ENCODE results near the gene ZNF442. TPM values are rescaled to one million over a fixed set of nuclear protein-coding genes. Genes with fewer than 3 reads are reported as not detected.

The ZNF442 gene
- total RNA-seq, 2 experiments from 2014 or later, result 0.52 to 0.67 TPM

DNA sequence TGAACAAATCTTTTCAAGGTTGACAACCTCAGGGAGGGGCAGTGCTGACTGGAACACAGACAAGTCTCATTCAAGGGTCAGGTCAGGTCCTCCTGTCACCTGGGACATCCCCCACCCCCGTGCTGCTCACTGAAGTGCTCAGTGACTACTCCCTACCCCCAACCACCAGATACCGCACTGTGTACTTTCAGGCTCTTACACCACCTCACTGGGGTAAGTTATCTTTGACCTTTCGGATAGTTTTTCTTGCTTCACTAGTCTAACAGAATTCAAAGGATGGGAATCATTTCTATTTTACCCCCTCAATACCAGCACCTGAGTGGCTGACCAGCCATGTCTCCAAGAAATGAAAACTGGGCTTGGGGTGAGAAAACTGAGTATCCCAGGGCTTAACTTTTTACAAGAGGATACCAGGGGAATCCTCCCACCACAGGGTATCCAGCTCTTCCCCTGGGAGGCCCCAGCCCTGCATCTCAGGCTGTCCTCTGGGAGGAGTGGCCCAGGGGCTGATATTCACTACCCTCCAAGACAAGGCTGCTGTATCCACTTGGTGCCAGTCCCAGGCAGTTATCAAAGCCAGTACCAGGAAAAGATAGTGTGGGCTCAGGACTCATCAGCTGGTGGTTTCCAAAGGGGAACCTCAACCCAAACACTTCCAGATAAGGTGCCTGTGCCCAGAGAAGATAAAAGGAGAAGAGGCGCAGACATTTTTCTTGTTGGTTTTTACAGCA lies 34.1 kb downstream of the ZNF442 start:
- H3K27me3 Mint-ChIP-seq, result no peaks in the 10 kb centered on the region
- peak overlapping the region; percentile 32 to 84 for H3K27ac ChIP-seq (ENCODE audit: low read depth in 1 of 2, low read length in 2 of 2)
- peak overlapping the region; percentile 100 for H3K4me3 Mint-ChIP-seq
- H3K36me3 ChIP-seq (ENCODE audit: insufficient read depth, low read length), result no peaks in the 10 kb centered on the region
- POLR2A ChIA-PET, result interaction anchor here (1.5 to 2.9 kb wide), 6 partner anchors 34 to 109 kb away, joined by 3 to 64 read pairs (median 20); partner anchors contain the start of genes ZNF44, ZNF442 and ZNF443
- peak in 9 of 14 experiments; percentile 10 to 79 (median 35) for DNase-seq
- no peaks in the 10 kb centered on the region for H3K9me3 ChIP-seq (ENCODE audit: control insufficient read depth in 1 of 2, insufficient read depth in 1 of 2, low read length in 2 of 2)
- peaks cover 61% of the 10 kb centered on the region for H3K4me1 Mint-ChIP-seq (ENCODE audit: low read depth)
- CTCF ChIA-PET, result interaction anchor here (0.6 kb wide), 1 partner anchor 29 kb away, joined by 3 read pairs; no protein-coding TSS in a partner anchor
- no peaks in the 10 kb centered on the region for H3K9me3 Mint-ChIP-seq
- peaks cover 15% of the 10 kb centered on the region for H3K36me3 Mint-ChIP-seq (ENCODE audit: low read depth)
- intact Hi-C loops (cut with DNase I, micrococcal nuclease), result loop anchor here (5.0 to 10.0 kb wide), 3 partner anchors 129 to 447 kb away; partner anchors contain the start of gene ZNF69 (in 1 of the 2)
- H3K4me3 ChIP-seq (ENCODE audit: low read length), result peak overlapping the region; percentile 86
- TF ChIP-seq, protein P1, sequence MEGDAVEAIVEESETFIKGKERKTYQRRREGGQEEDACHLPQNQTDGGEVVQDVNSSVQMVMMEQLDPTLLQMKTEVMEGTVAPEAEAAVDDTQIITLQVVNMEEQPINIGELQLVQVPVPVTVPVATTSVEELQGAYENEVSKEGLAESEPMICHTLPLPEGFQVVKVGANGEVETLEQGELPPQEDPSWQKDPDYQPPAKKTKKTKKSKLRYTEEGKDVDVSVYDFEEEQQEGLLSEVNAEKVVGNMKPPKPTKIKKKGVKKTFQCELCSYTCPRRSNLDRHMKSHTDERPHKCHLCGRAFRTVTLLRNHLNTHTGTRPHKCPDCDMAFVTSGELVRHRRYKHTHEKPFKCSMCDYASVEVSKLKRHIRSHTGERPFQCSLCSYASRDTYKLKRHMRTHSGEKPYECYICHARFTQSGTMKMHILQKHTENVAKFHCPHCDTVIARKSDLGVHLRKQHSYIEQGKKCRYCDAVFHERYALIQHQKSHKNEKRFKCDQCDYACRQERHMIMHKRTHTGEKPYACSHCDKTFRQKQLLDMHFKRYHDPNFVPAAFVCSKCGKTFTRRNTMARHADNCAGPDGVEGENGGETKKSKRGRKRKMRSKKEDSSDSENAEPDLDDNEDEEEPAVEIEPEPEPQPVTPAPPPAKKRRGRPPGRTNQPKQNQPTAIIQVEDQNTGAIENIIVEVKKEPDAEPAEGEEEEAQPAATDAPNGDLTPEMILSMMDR (IDR thresholded peaks at IDR 0.05), result no peak
- no peaks in the 10 kb centered on the region for H3K27me3 ChIP-seq (ENCODE audit: control insufficient read depth in 1 of 2, insufficient read depth in 2 of 2, low read length in 2 of 2)
- peak overlapping the region; percentile 96 for H3K27ac Mint-ChIP-seq
- peaks cover 25% of the 10 kb centered on the region for H3K4me1 ChIP-seq (ENCODE audit: insufficient read depth, low read length)
- ATAC-seq (ENCODE audit: poor library complexity), result no peak

DNA sequence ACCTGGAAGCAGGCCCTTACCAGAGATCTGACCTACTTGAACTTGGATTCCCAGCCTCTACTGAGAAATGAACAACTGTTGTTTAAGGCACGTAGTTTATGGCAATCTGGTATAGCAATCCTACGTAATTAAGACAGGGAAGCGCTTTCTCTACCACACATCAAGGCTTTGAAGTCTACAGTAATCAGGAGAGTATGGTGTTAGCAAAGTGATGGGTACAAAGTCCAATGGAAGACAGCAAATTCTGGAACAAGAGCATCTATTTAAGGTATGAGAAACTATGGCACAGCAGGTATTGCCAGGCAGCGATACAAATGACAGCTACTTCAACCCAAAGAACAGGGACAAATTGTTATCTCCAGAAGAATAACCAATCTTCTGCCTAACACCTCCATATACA lies 35.1 kb downstream of the ZNF442 start:
- no peaks in the 10 kb centered on the region for H3K9me3 ChIP-seq (ENCODE audit: control insufficient read depth in 1 of 2, insufficient read depth in 1 of 2, low read length in 2 of 2)
- no peaks in the 10 kb centered on the region for H3K36me3 ChIP-seq (ENCODE audit: insufficient read depth, low read length)
- ChIA-PET CTCF (no interaction called here), POLR2A (interaction anchor here (1.5 kb wide), 1 partner anchor 41 kb away, joined by 3 read pairs; no protein-coding TSS in a partner anchor)
- no peaks in the 10 kb centered on the region for H3K9me3 Mint-ChIP-seq
- intact Hi-C loops (cut with DNase I, micrococcal nuclease), result loop anchor here (5.0 to 10.0 kb wide), 3 partner anchors 128 to 446 kb away; partner anchors contain the start of gene ZNF69 (in 1 of the 2)
- H3K27ac ChIP-seq (ENCODE audit: low read depth in 1 of 2, low read length in 2 of 2), result no peak overlapping the region
- peak overlapping the region; percentile 96 for H3K27ac Mint-ChIP-seq
- no peak overlapping the region for H3K4me3 ChIP-seq (ENCODE audit: low read length)
- TF ChIP-seq, protein P1 (IDR thresholded peaks at IDR 0.05), result no peak
- H3K27me3 ChIP-seq (ENCODE audit: control insufficient read depth in 1 of 2, insufficient read depth in 2 of 2, low read length in 2 of 2), result no peaks in the 10 kb centered on the region
- peaks cover 20% of the 10 kb centered on the region for H3K36me3 Mint-ChIP-seq (ENCODE audit: low read depth)
- H3K4me1 ChIP-seq (ENCODE audit: insufficient read depth, low read length), result peaks cover 25% of the 10 kb centered on the region
- no peak for ATAC-seq (ENCODE audit: poor library complexity)
- no peak for DNase-seq
- no peaks in the 10 kb centered on the region for H3K27me3 Mint-ChIP-seq
- peaks cover 67% of the 10 kb centered on the region for H3K4me1 Mint-ChIP-seq (ENCODE audit: low read depth)
- H3K4me3 Mint-ChIP-seq, result peak overlapping the region; percentile 100

DNA sequence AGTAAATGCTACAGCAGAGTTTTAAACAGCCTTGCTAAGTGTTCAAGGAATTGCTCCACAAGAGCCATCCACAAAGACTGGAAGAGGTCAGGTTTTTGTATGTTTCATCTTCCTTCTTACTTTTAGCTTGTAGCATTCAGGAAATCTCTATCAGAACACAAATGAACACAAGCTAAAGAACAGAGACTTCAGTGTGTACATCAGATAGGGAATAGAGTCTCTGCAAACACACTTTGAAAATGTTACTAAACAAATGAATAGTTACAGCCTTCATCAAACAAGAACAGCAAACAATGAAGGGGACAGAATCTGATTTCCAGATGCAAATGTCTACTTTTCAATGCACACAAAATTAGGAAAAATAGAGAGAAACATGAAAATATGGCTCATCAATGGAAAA lies 39.8 kb downstream of the ZNF442 start:
- no peak overlapping the region for H3K27ac Mint-ChIP-seq
- no peaks in the 10 kb centered on the region for H3K27me3 Mint-ChIP-seq
- H3K9me3 Mint-ChIP-seq, result peaks cover 8% of the 10 kb centered on the region
- Histone ChIP-seq H3K9me3 (ENCODE audit: control insufficient read depth in 1 of 2, insufficient read depth in 1 of 2, low read length in 2 of 2) (peaks cover 0 to 14% of the 10 kb centered on the region in 2 experiments), H3K4me3 (ENCODE audit: low read length) (no peak overlapping the region), H3K36me3 (ENCODE audit: insufficient read depth, low read length) (peaks cover 24% of the 10 kb centered on the region), H3K27ac (ENCODE audit: low read depth in 1 of 2, low read length in 2 of 2) (no peak overlapping the region), H3K4me1 (ENCODE audit: insufficient read depth, low read length) (no peaks in the 10 kb centered on the region), H3K27me3 (ENCODE audit: control insufficient read depth in 1 of 2, insufficient read depth in 2 of 2, low read length in 2 of 2) (no peaks in the 10 kb centered on the region)
- H3K36me3 Mint-ChIP-seq (ENCODE audit: low read depth), result peaks cover 57% of the 10 kb centered on the region
- ATAC-seq (ENCODE audit: poor library complexity) (no peak), DNase-seq (no peak)
- ChIA-PET POLR2A (no interaction called here), CTCF (interaction anchor here (0.7 kb wide), 1 partner anchor 90 kb away, joined by 3 read pairs; no protein-coding TSS in a partner anchor)
- H3K4me3 Mint-ChIP-seq, result no peak overlapping the region
- intact Hi-C loops (cut with DNase I, micrococcal nuclease), result no loop called here
- H3K4me1 Mint-ChIP-seq (ENCODE audit: low read depth), result peaks cover 38% of the 10 kb centered on the region
- TF ChIP-seq, protein P1 (IDR thresholded peaks at IDR 0.05), result no peak

All from CD4-positive, alpha-beta T cell (primary cell).